K562 (cell line): ENCODE data around the gene CCSER2. TPM values are rescaled to one million over a fixed set of nuclear protein-coding genes. Genes with fewer than 3 reads are reported as not detected.

ENCODE experiments used
- ARID2 ChIP-seq: fragments of 450-650 bp; IDR thresholded peaks from 2 replicates; pipeline ENCODE4 v1.6.1; 2017; ENCODE audit warnings: antibody characterized with exemption, mild to moderate bottlenecking
- BHLHE40 ChIP-seq: IDR thresholded peaks from 2 replicates; pipeline ENCODE4 v1.6.1; 2011; ENCODE audit warnings: low read length, improper control_type of control experiment
- CEBPG ChIP-seq, 3 experiments: fragments of 200-800 bp in 1 of 3; sonication (Bioruptor generic) in 1 of 3; sonication (generic) in 1 of 3; formaldehyde crosslinking in 1 of 3; IDR thresholded peaks in 2 of 3; conservative IDR thresholded peaks in 1 of 3; 2 replicates each; pipeline versions ENCODE4 v1.6.1 to v1.8.0; 2016 to 2022; ENCODE audit warnings: missing compliant biosample characterization in 2 of 3, missing genetic modification characterization in 2 of 3, mild to moderate bottlenecking in 1 of 3, missing genetic modification reagents in 1 of 3
- CHD7 ChIP-seq: fragments of 200-600 bp; sonication (generic); IDR thresholded peaks from one replicate; pipeline ENCODE4 v1.6.1; 2012; ENCODE audit warnings: mild to moderate bottlenecking, low read depth, low read length, inconsistent platforms
- CREB5 ChIP-seq: fragments of 250-450 bp; sonication (Bioruptor Pico); IDR thresholded peaks from 2 replicates; pipeline ENCODE4 v1.5.0; 2020; ENCODE audit warnings: mild to moderate bottlenecking
- KAT7 ChIP-seq: sonication (generic); formaldehyde crosslinking; IDR thresholded peaks from 2 replicates; pipeline ENCODE4 v1.8.0; 2022; ENCODE audit warnings: missing genetic modification reagents, mild to moderate bottlenecking, borderline replicate concordance
- MTF1 ChIP-seq: fragments of 250-450 bp; sonication (Bioruptor Pico); IDR thresholded peaks from 2 replicates; pipeline ENCODE4 v1.9.0; 2021; ENCODE audit warnings: moderate library complexity, mild to moderate bottlenecking, inconsistent platforms, borderline replicate concordance
- NR0B1 ChIP-seq: fragments of 450-650 bp; IDR thresholded peaks from one replicate; pipeline ENCODE4 v1.6.1; 2018; ENCODE audit warnings: mild to moderate bottlenecking, moderate library complexity; ENCODE audit not compliant: partially characterized antibody
- ZKSCAN1 ChIP-seq: fragments of 150-350 bp; IDR thresholded peaks from 2 replicates; pipeline ENCODE4 v1.6.1; 2016; ENCODE audit warnings: low read depth, low read length
- ZNF174 ChIP-seq: fragments of 250-450 bp; sonication (Bioruptor Pico); IDR thresholded peaks from 2 replicates; pipeline ENCODE4 v1.4.0; 2020; ENCODE audit warnings: mild to moderate bottlenecking
- ZNF444 ChIP-seq: fragments of 250-450 bp; sonication (Bioruptor Pico); IDR thresholded peaks from 2 replicates; pipeline ENCODE4 v1.4.0; 2020; ENCODE audit warnings: mild to moderate bottlenecking, moderate library complexity
- ZNF507 ChIP-seq: conservative IDR thresholded peaks from 2 replicates; pipeline ENCODE4 v1.6.1; 2017; ENCODE audit warnings: missing genetic modification characterization, missing compliant biosample characterization
- polyA plus RNA-seq, 8 experiments: library from polyadenylated mRNA; depleted of rRNA in 4 of 8; stranded (reverse) in 5 of 8; unstranded in 3 of 8; fragments of >200 nt; fragmentation: Nextera tagmentation in 2 of 8; fragmentation: Illumina TruSeq in 1 of 8; extraction: Ambion mirVana in 2 of 8; extraction: Trizol in 1 of 8; gene quantifications; 2 replicates each; pipeline versions ENCODE4 v1.2.1 to v1.2.3, GENCODE V29; 2011 to 2014; ENCODE audit warnings: inconsistent platforms in 1 of 8, missing spikeins in 1 of 8
- total RNA-seq, 7 experiments: library from RNA; depleted of rRNA in 6 of 7; stranded (reverse); fragments of >200 nt in 6 of 7; fragmentation: Illumina TruSeq in 2 of 7; extraction: Trizol in 2 of 7; gene quantifications; 2 replicates each; pipeline versions ENCODE4 v1.2.1 to v1.2.3, GENCODE V29; 2011 to 2021; ENCODE audit warnings: low replicate concordance in 1 of 7

Gene CCSER2
- total and polyA plus RNA-seq, 9 of the 15 experiments (the other 6 are each of a cell fraction or from before 2014, with no cell fraction given), result 2.7 to 15.1 (median 9.7) TPM

GRCh38 chr10:84293574-84294016, 34.8 kb upstream of the CCSER2 start (continued):
- TF ChIP-seq NR0B1, result no peak
- no peak for TF ChIP-seq ZNF174 (CRISPR knock-in tag)
- no peak for TF ChIP-seq CREB5 (CRISPR knock-in tag)
- TF ChIP-seq ZNF507, result no peak
- no peak for TF ChIP-seq ARID2
- TF ChIP-seq ZNF444, result no peak
- no peak for TF ChIP-seq KAT7 (CRISPR knock-in tag)
- no peak for TF ChIP-seq CEBPG (CRISPR knock-in tag; IDR thresholded peaks at IDR 0.05)
- TF ChIP-seq CEBPG (tag; conservative IDR thresholded peaks at IDR 0.05 in 1 of 2, IDR thresholded peaks at IDR 0.05 in 1 of 2), result peak; percentile 53 to 85; a peak in 3 of 4 replicates
- no peak for TF ChIP-seq MTF1
- TF ChIP-seq ZKSCAN1, result peak; percentile 69; the same call in 1 of the 2 replicates
- no peak for TF ChIP-seq CHD7
- peak; percentile 87 for TF ChIP-seq BHLHE40
